ENCODE data around the gene ZNF320.

DNA sequence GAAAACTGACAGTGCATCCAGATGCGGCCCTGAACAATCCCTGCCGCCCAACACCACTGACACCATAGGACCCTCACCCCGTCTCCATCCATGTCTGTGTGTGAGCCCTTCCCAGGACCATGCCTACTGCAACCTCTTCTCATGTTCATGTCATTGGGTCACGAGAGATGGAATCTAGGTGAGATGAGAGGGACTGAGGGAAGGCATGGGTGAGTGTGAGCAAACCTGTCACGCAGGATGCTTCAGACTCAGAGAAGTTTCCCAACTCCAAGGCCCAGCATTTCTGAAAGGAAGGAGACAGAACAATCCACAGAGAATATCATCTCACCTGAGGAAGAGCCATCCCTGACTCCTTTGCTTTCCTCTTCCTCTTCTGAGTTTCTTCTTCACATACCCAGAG lies 20.1 kb upstream of the ZNF320 start:
- TF ChIP-seq POLR2A (IDR thresholded peaks at IDR 0.05; ENCODE audit: low read depth, low read length): no peak
- TF ChIP-seq POLR2AphosphoS5 (IDR thresholded peaks at IDR 0.05; ENCODE audit: low read depth, low read length): no peak
